OCI-LY3 (cell line): ENCODE data around the gene JMJD7.

Experiments
- H2AFZ ChIP-seq: fragments of 200-600, 300-600 bp; shearing (Covaris generic); 2 replicates; pipeline ENCODE4 v1.6.0; 2014; ENCODE audit warnings: antibody characterized with exemption, low read depth, low read length
- H3K27ac ChIP-seq: fragments of 200-600, 300-600 bp; sonication (generic); 2 replicates; pipeline ENCODE4 v1.5.1; 2014; ENCODE audit warnings: mild to moderate bottlenecking, low read length, moderate library complexity, mixed read lengths
- H3K27me3 ChIP-seq: fragments of 200-600, 300-600 bp; sonication (generic); 2 replicates; pipeline ENCODE4 v1.6.1; 2014; ENCODE audit warnings: low read depth, low read length, mixed read lengths
- H3K36me3 ChIP-seq: fragments of 200-600, 300-600 bp; sonication (generic); replicated peaks from 2 replicates; pipeline ENCODE3; 2014; ENCODE audit warnings: low read depth, low read length, mixed read lengths
- H3K4me1 ChIP-seq: fragments of 300-600, 200-600 bp; sonication (generic); 2 replicates; pipeline ENCODE4 v1.6.1; 2014; ENCODE audit warnings: low read length, mixed read lengths
- H3K4me2 ChIP-seq: fragments of 200-600, 300-600 bp; sonication (generic); 2 replicates; pipeline ENCODE4 v1.6.1; 2014; ENCODE audit warnings: low read length, mixed read lengths
- H3K4me3 ChIP-seq: fragments of 300-600, 200-600 bp; sonication (generic); 2 replicates; pipeline ENCODE4 v1.5.1; 2014; ENCODE audit warnings: antibody characterized with exemption, mild to moderate bottlenecking, low read length, moderate library complexity
- H3K79me2 ChIP-seq: fragments of 300-600, 200-600 bp; shearing (Covaris generic); 2 replicates; pipeline ENCODE4 v1.6.1; 2014; ENCODE audit warnings: mild to moderate bottlenecking, low read length, mixed read lengths
- H3K9ac ChIP-seq: fragments of 300-600, 200-600 bp; shearing (Covaris generic); 2 replicates; pipeline ENCODE4 v1.6.0; 2014; ENCODE audit warnings: mild to moderate bottlenecking, low read length, moderate library complexity
- H3K9me3 ChIP-seq: fragments of 200-600, 300-600 bp; shearing (Covaris generic); 2 replicates; pipeline ENCODE4 v1.6.1; 2014; ENCODE audit warnings: low read length, mixed read lengths; ENCODE audit not compliant: insufficient read depth
- H4K20me1 ChIP-seq: fragments of 200-600, 300-600 bp; sonication (generic); 2 replicates; pipeline ENCODE4 v1.6.1; 2016; ENCODE audit warnings: low read length, mixed read lengths; ENCODE audit not compliant: insufficient read depth
- CTCF ChIP-seq: fragments of 200-600, 300-600 bp; sonication (generic); IDR thresholded peaks from 2 replicates; pipeline ENCODE4 v1.5.1; 2014; ENCODE audit warnings: antibody characterized with exemption, low read length, low read depth
- EZH2phosphoT487 ChIP-seq: fragments of 200-600 bp; shearing (Covaris generic); IDR thresholded peaks from 2 replicates; pipeline ENCODE4 v1.6.1; 2018; ENCODE audit warnings: antibody characterized with exemption, mixed run types, low read depth

JMJD7 gene

GRCh38 chr15:41806291-41807181 lies 21.4 kb upstream of the JMJD7 start:
- no peak overlapping the region for H3K27ac ChIP-seq
- H3K9ac ChIP-seq: no peak overlapping the region
- H4K20me1 ChIP-seq: no peaks in the 10 kb centered on the region
- no peak overlapping the region for H3K4me2 ChIP-seq
- H3K36me3 ChIP-seq: no peaks in the 10 kb centered on the region
- no peaks in the 10 kb centered on the region for H3K9me3 ChIP-seq
- no peak overlapping the region for H2AFZ ChIP-seq
- H3K79me2 ChIP-seq: no peaks in the 10 kb centered on the region
- no peaks in the 10 kb centered on the region for H3K27me3 ChIP-seq
- no peaks in the 10 kb centered on the region for H3K4me1 ChIP-seq
- H3K4me3 ChIP-seq: no peak overlapping the region
- TF ChIP-seq CTCF (no peak), EZH2phosphoT487 (no peak)

- H3K4me2 ChIP-seq: no peak overlapping the region
Measured at GRCh38 chr15:41809121-41809520, 18.8 kb upstream of the JMJD7 start.

GRCh38 chr15:41809526-41810220 lies 18.2 kb upstream of the JMJD7 start:
- no peak overlapping the region for H3K4me2 ChIP-seq
- no peaks in the 10 kb centered on the region for H3K27me3 ChIP-seq
- no peaks in the 10 kb centered on the region for H3K9me3 ChIP-seq
- no peaks in the 10 kb centered on the region for H3K79me2 ChIP-seq
- no peak for TF ChIP-seq CTCF
- TF ChIP-seq EZH2phosphoT487: no peak
- no peak overlapping the region for H2AFZ ChIP-seq
- no peaks in the 10 kb centered on the region for H3K36me3 ChIP-seq
- H3K9ac ChIP-seq: no peak overlapping the region
- H3K4me1 ChIP-seq: no peaks in the 10 kb centered on the region
- no peak overlapping the region for H3K27ac ChIP-seq
- no peaks in the 10 kb centered on the region for H4K20me1 ChIP-seq
- no peak overlapping the region for H3K4me3 ChIP-seq

More at GRCh38 chr15:41809121-41809520, 18.8 kb upstream of the JMJD7 start:
- no peak overlapping the region for H3K9ac ChIP-seq
- H3K27ac ChIP-seq: no peak overlapping the region
- H2AFZ ChIP-seq: no peak overlapping the region
- no peaks in the 10 kb centered on the region for H3K4me1 ChIP-seq
- H3K4me3 ChIP-seq: no peak overlapping the region
- H3K27me3 ChIP-seq: no peaks in the 10 kb centered on the region
- H3K9me3 ChIP-seq: no peaks in the 10 kb centered on the region
- H3K79me2 ChIP-seq: no peaks in the 10 kb centered on the region
- TF ChIP-seq EZH2phosphoT487 (no peak), CTCF (no peak)
- H3K36me3 ChIP-seq: no peaks in the 10 kb centered on the region
- H4K20me1 ChIP-seq: no peaks in the 10 kb centered on the region

GRCh38 chr15:41810651-41811431 lies 17.1 kb upstream of the JMJD7 start:
- Histone ChIP-seq H3K4me1 (no peaks in the 10 kb centered on the region), H3K4me2 (no peak overlapping the region), H3K36me3 (peaks cover 4% of the 10 kb centered on the region), H3K27ac (no peak overlapping the region), H2AFZ (no peak overlapping the region), H3K79me2 (no peaks in the 10 kb centered on the region), H3K9me3 (no peaks in the 10 kb centered on the region), H4K20me1 (no peaks in the 10 kb centered on the region), H3K27me3 (no peaks in the 10 kb centered on the region), H3K4me3 (no peak overlapping the region), H3K9ac (no peak overlapping the region)
- TF ChIP-seq CTCF: no peak
- no peak for TF ChIP-seq EZH2phosphoT487
